SH-SY5Y (cell line): ENCODE measurements around the gene NCOR1.

ENCODE experiments used
- GATA2 ChIP-seq: IDR thresholded peaks from 2 replicates; pipeline ENCODE4 v1.6.1; 2011; ENCODE audit warnings: mild to moderate bottlenecking, low read depth, low read length
- GATA3 ChIP-seq: IDR thresholded peaks from 2 replicates; pipeline ENCODE4 v1.6.1; 2011; ENCODE audit warnings: low read depth, mild to moderate bottlenecking, low read length, moderate library complexity

DNA sequence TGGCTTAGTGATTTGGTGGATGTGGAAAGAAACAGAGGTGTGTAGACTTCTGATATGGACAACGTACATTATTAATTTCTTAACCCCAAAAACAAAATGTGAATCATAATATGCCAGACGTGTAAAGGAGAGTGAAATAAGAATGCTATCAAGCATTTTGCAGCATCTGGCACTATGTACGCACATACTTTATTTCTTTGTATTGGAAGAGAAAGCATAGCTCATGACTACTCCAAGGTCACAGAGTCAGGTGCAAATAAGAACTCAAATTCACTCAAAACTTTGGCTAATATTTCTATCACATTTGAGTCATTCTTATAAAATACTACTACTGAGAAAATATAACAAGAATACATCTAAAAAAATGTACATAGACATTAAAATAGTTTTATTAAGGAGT is 140.9 kb downstream of the NCOR1 start:
- no peak for TF ChIP-seq GATA3
- TF ChIP-seq GATA2: no peak
